ENCODE results near the gene GALNT5.

The GALNT5 gene

DNA sequence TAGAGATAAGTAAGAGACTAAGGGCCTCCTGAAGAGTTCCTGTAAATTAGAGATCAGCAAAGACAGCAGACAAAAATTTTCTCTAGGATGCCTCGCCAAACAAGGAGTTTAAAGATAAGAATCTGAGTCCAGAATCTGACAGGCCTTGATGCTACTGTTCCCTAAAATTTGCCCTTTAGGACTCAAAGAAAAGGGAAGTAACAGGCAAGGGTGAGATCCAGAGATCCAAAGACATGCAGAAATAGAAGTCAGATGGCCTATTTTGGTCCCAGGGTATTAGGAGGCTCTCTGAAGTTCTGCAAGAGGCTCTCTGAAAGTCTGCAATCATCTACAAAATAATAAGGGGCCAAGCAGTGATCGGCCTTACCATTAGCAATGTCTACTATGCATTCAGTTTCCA, 33.0 kb downstream of the GALNT5 start:
- no peak overlapping the region for H3K4me3 ChIP-seq (ENCODE audit: low read depth, low read length)
- no peak for DNase-seq (ENCODE audit: low read depth)
- TF ChIP-seq, protein P1, sequence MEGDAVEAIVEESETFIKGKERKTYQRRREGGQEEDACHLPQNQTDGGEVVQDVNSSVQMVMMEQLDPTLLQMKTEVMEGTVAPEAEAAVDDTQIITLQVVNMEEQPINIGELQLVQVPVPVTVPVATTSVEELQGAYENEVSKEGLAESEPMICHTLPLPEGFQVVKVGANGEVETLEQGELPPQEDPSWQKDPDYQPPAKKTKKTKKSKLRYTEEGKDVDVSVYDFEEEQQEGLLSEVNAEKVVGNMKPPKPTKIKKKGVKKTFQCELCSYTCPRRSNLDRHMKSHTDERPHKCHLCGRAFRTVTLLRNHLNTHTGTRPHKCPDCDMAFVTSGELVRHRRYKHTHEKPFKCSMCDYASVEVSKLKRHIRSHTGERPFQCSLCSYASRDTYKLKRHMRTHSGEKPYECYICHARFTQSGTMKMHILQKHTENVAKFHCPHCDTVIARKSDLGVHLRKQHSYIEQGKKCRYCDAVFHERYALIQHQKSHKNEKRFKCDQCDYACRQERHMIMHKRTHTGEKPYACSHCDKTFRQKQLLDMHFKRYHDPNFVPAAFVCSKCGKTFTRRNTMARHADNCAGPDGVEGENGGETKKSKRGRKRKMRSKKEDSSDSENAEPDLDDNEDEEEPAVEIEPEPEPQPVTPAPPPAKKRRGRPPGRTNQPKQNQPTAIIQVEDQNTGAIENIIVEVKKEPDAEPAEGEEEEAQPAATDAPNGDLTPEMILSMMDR (IDR thresholded peaks at IDR 0.05; ENCODE audit: low read depth, low read length): no peak
- TF ChIP-seq MYC (IDR thresholded peaks at IDR 0.05; ENCODE audit: low read depth, low read length): no peak
- TF ChIP-seq POLR2A (IDR thresholded peaks at IDR 0.05; ENCODE audit: extremely low read depth, insufficient read length): no peak
- TF ChIP-seq, protein P2, sequence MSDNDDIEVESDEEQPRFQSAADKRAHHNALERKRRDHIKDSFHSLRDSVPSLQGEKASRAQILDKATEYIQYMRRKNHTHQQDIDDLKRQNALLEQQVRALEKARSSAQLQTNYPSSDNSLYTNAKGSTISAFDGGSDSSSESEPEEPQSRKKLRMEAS (IDR thresholded peaks at IDR 0.05; ENCODE audit: low read depth, low read length): no peak

DNA sequence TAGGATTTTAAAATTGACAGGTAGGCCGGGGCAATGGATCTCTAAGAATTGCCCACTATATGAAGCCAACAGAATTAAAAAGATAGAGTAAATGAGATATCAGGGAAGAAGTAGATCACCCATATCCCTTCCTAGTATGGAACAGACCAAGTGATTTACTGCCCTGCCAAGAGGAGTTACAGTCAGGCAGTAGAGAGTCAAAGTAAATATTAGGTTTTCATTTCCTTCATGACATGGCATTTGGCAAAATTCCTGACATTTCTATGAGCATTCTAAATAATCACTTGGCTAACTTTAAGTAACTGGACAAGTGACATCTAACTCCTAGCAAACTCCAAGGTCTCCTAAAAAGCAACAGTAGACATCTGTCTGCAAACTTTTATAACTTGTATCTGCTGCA, 33.5 kb downstream of the GALNT5 start:
- no peak for DNase-seq (ENCODE audit: low read depth)

DNA sequence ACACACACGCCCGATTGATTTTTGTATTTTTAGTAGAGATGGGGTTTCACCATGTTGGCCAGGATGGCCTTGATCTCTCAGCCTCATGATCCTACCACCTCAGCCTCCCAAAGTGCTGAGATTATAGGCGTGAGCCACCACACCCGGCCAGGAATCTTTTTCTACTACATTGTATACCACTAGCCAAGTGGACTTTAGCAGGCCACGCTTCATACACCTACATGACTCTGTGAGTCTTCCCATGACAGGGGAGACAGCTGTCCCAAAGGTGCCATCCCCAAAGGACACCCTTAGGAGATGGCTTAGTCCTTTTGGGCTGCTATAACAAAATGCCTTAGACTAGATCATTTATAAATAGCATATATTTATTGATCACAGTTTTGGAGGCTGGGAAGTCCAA, 35.3 kb downstream of the GALNT5 start:
- no peak for DNase-seq (ENCODE audit: low read depth)
- H3K4me3 ChIP-seq (ENCODE audit: low read depth, low read length): no peak overlapping the region
- TF ChIP-seq MYC (IDR thresholded peaks at IDR 0.05; ENCODE audit: low read depth, low read length): no peak
- TF ChIP-seq, protein P1 (IDR thresholded peaks at IDR 0.05; ENCODE audit: low read depth, low read length): no peak
- no peak for TF ChIP-seq POLR2A (IDR thresholded peaks at IDR 0.05; ENCODE audit: extremely low read depth, insufficient read length)
- TF ChIP-seq, protein P2 (IDR thresholded peaks at IDR 0.05; ENCODE audit: low read depth, low read length): no peak

More for the DNA sequence above, 33.5 kb downstream of the GALNT5 start:
- TF ChIP-seq MYC (IDR thresholded peaks at IDR 0.05; ENCODE audit: low read depth, low read length) (no peak), POLR2A (IDR thresholded peaks at IDR 0.05; ENCODE audit: extremely low read depth, insufficient read length) (no peak)
- TF ChIP-seq, protein P2 (IDR thresholded peaks at IDR 0.05; ENCODE audit: low read depth, low read length): no peak
- TF ChIP-seq, protein P1 (IDR thresholded peaks at IDR 0.05; ENCODE audit: low read depth, low read length): no peak
- no peak overlapping the region for H3K4me3 ChIP-seq (ENCODE audit: low read depth, low read length)

DNA sequence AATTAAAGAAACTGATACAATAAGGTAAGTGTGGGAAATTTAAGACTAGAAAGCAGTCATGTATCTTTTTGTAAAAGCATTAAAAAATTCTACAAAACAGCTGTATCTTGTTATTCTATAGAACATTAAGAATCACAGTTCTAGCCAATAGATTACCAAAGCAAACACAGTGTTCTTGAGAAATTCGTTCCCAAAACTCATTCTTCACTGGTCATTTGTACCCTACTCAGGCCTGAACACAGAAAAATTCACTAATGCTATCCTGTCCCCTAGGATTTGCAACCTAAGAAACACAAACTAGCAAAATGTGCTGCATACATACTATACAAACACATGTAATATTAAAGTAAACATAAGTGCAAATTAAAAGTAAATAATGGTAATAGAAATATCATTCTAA, 39.0 kb downstream of the GALNT5 start:
- TF ChIP-seq, protein P1 (IDR thresholded peaks at IDR 0.05; ENCODE audit: low read depth, low read length): no peak
- no peak overlapping the region for H3K4me3 ChIP-seq (ENCODE audit: low read depth, low read length)
- DNase-seq (ENCODE audit: low read depth): no peak

DNA sequence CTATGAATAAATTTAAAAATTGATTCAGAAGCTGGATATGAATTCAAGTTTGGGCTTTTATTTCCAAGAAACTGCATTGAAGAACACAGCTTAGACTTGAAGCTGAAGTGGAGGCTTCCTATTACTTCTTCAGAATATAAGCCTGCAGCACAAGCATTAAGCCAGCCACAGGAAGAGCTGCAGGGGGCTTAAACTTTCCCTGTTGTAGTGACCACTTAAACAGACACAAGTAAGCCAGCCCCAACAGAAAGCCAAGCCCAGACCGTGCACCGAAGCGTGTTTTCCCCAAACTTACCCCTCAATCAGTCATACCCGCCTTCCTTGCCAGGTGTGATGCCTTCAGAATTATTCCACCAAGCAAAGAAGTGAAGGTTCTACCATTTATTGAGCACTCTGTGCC, 39.5 kb downstream of the GALNT5 start:
- no peak for DNase-seq (ENCODE audit: low read depth)
- H3K4me3 ChIP-seq (ENCODE audit: low read depth, low read length): no peak overlapping the region
- TF ChIP-seq POLR2A (IDR thresholded peaks at IDR 0.05; ENCODE audit: extremely low read depth, insufficient read length): no peak
- TF ChIP-seq, protein P2 (IDR thresholded peaks at IDR 0.05; ENCODE audit: low read depth, low read length): no peak
- no peak for TF ChIP-seq MYC (IDR thresholded peaks at IDR 0.05; ENCODE audit: low read depth, low read length)
- TF ChIP-seq, protein P1 (IDR thresholded peaks at IDR 0.05; ENCODE audit: low read depth, low read length): no peak

DNA sequence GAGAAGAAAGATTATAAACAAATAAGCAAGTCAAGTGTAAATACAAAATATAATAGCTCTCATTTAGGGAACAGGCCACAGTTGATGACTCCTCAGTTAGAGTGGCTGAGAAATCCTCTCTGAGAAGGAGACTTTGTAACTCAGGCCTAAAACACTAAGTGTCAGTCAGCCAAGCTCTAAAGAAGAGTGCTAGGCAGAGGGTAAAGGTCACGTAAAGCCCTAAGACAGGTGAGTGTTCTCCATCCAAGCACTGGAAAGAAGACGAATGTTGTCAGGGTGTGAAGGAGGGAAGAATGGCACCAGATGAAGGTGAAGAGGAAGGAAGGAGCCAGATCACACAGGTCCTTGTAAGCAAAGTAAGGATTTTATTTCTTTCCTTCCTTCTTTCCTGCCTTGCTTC, 43.8 kb downstream of the GALNT5 start:
- no peak for TF ChIP-seq MYC (IDR thresholded peaks at IDR 0.05; ENCODE audit: low read depth, low read length)
- TF ChIP-seq, protein P1 (IDR thresholded peaks at IDR 0.05; ENCODE audit: low read depth, low read length): no peak
- no peak for TF ChIP-seq POLR2A (IDR thresholded peaks at IDR 0.05; ENCODE audit: extremely low read depth, insufficient read length)
- TF ChIP-seq, protein P2 (IDR thresholded peaks at IDR 0.05; ENCODE audit: low read depth, low read length): no peak
- H3K4me3 ChIP-seq (ENCODE audit: low read depth, low read length): no peak overlapping the region
- no peak for DNase-seq (ENCODE audit: low read depth)

All from NB4 (cell line).